Osteoblast (primary cell): ENCODE measurements around the gene BORCS8. TPM values are rescaled to one million over a fixed set of nuclear protein-coding genes. Genes with fewer than 3 reads are reported as not detected.

Experiments
- DNase-seq: peaks from one replicate; pipeline ENCODE4 v3.0.0; 2011; ENCODE audit warnings: low spot score, mixed read lengths; ENCODE audit not compliant: insufficient read length; ENCODE audit errors: missing footprints
- H2AFZ ChIP-seq: 2 replicates; pipeline ENCODE4 v1.6.0; 2011; ENCODE audit warnings: mild to moderate bottlenecking, low read length
- H3K27ac ChIP-seq: 2 replicates; pipeline ENCODE4 v1.5.1; 2011; ENCODE audit warnings: mild to moderate bottlenecking, low read depth, low read length, moderate library complexity
- H3K27me3 ChIP-seq: 2 replicates; pipeline ENCODE4 v1.6.0; 2012; ENCODE audit warnings: mild to moderate bottlenecking, control low read depth, inconsistent platforms, low read length, moderate library complexity; ENCODE audit not compliant: insufficient read depth
- H3K36me3 ChIP-seq: 2 replicates; pipeline ENCODE4 v1.5.1; 2011; ENCODE audit warnings: mild to moderate bottlenecking, low read length, control low read depth, moderate library complexity; ENCODE audit not compliant: insufficient read depth
- H3K4me1 ChIP-seq: 2 replicates; pipeline ENCODE4 v1.5.1; 2011; ENCODE audit warnings: mild to moderate bottlenecking, low read length, control low read depth, moderate library complexity; ENCODE audit not compliant: insufficient read depth
- H3K4me2 ChIP-seq: 2 replicates; pipeline ENCODE4 v1.6.0; 2011; ENCODE audit warnings: mild to moderate bottlenecking, low read length; ENCODE audit not compliant: insufficient read depth
- H3K4me3 ChIP-seq: fragments of 200-600 bp; sonication (generic); 3 replicates; pipeline ENCODE4 v1.5.1; 2012; ENCODE audit warnings: mild to moderate bottlenecking, low read length, inconsistent platforms; ENCODE audit not compliant: insufficient read depth
- H3K79me2 ChIP-seq: 2 replicates; pipeline ENCODE4 v1.6.0; 2012; ENCODE audit warnings: mild to moderate bottlenecking, low read length, control low read depth, inconsistent platforms; ENCODE audit not compliant: insufficient read depth
- H3K9me3 ChIP-seq: 2 replicates; pipeline ENCODE4 v1.5.1; 2011; ENCODE audit warnings: low read depth, low read length, control low read depth
- H4K20me1 ChIP-seq: 2 replicates; pipeline ENCODE4 v1.6.0; 2012; ENCODE audit warnings: mild to moderate bottlenecking, low read length, control low read depth; ENCODE audit not compliant: insufficient read depth
- total RNA-seq: library from RNA; depleted of rRNA; stranded (reverse); fragments of >200 nt; gene quantifications from 2 replicates; pipeline ENCODE4 v1.2.3, GENCODE V29; 2012
- TF ChIP-seq, protein P1 (sequence below): IDR thresholded peaks from 2 replicates; pipeline ENCODE4 v1.5.1; 2011; ENCODE audit warnings: mild to moderate bottlenecking, low read depth, low read length, moderate library complexity; ENCODE audit errors: extremely low read depth

BORCS8 gene
- total RNA-seq, 1 donor = 17.4 TPM

DNA sequence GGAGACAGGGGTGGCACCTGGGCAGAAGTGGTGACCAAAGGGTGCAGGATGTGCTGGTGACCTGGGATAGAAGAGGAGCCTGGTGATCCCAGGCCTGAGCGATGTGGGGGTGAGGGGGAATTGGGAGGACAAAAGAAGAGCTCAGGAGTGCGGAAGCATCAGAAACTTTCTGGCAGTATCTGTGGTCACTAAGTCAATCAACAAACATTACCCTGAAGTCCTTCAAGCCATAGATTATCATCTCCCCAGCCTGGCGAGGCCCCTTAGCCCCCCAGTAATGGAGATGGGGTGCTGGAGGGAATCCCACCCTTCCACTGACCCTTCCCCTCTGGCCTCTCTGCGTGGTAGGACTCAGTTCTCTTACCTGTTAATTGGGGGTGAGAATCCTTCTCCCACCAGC is 32.4 kb downstream of the BORCS8 start:
- H3K27ac ChIP-seq = no peak overlapping the region
- no peaks in the 10 kb centered on the region for H3K79me2 ChIP-seq
- no peaks in the 10 kb centered on the region for H3K36me3 ChIP-seq
- H4K20me1 ChIP-seq = no peaks in the 10 kb centered on the region
- no peak overlapping the region for H2AFZ ChIP-seq
- H3K4me2 ChIP-seq = no peak overlapping the region
- no peaks in the 10 kb centered on the region for H3K4me1 ChIP-seq
- H3K9me3 ChIP-seq = no peaks in the 10 kb centered on the region
- H3K4me3 ChIP-seq = no peak overlapping the region
- no peak for DNase-seq
- TF ChIP-seq, protein P1, sequence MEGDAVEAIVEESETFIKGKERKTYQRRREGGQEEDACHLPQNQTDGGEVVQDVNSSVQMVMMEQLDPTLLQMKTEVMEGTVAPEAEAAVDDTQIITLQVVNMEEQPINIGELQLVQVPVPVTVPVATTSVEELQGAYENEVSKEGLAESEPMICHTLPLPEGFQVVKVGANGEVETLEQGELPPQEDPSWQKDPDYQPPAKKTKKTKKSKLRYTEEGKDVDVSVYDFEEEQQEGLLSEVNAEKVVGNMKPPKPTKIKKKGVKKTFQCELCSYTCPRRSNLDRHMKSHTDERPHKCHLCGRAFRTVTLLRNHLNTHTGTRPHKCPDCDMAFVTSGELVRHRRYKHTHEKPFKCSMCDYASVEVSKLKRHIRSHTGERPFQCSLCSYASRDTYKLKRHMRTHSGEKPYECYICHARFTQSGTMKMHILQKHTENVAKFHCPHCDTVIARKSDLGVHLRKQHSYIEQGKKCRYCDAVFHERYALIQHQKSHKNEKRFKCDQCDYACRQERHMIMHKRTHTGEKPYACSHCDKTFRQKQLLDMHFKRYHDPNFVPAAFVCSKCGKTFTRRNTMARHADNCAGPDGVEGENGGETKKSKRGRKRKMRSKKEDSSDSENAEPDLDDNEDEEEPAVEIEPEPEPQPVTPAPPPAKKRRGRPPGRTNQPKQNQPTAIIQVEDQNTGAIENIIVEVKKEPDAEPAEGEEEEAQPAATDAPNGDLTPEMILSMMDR = no peak
- H3K27me3 ChIP-seq = no peaks in the 10 kb centered on the region

DNA sequence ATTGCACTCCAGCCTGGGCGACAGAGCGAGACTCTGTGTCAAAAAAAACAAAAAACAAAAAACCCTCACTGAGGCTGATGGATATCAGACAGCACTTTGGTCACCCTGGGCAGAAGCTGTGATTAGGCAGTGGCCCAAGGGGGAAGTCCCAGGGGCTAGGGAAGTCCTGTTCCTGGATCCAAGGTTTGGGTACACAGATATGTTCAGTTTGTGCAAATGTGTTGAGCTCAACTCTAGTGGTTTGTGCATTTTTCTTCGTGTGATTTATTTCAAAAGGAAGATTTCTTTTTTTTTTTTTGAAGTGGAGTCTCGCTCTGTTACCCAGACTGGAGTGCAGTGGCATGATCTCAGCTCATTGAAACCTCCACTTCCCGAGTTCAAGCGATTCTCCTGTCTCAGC is 34.1 kb downstream of the BORCS8 start:
- DNase-seq = no peak
- H3K4me3 ChIP-seq = no peak overlapping the region

DNA sequence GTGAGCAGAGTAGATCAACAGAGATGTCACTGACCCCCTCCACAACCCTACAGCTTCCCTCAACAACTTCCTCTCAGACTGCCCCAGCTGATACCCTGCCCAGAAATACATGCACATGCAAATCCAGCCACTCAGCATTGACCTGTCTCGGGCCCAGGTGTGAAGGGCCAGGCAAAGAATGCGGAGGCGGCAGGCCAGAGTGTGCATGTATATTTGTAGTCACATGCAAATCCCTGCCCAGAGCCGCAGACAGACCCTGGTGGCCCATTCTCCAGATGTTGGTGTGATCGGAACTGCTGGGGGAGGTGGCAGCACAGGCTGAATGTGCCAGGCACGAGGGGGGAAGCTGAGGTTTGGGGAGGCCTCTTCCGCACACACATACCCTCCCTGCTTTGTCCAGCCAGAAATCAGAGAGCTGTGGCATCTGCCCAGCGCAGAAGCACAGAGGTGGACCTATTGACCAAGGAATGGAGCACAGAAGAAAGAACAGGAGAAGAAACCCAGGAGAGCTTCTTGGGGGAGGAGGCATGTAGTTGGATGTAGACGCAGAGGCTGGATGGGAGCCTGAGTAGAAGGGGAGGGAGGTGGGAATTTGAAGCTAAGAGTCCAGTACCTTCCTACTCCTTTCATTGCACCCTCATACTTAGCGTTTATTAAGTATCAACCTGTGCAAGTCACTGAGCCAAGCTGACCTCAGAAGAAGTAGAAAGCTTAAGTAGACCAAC is 36.3 kb downstream of the BORCS8 start:
- TF ChIP-seq, protein P1 = no peak
- H3K36me3 ChIP-seq = no peaks in the 10 kb centered on the region

More for the DNA sequence above, 34.1 kb downstream of the BORCS8 start:
- H3K4me2 ChIP-seq = no peak overlapping the region
- no peaks in the 10 kb centered on the region for H3K27me3 ChIP-seq
- H4K20me1 ChIP-seq = no peaks in the 10 kb centered on the region
- H3K4me1 ChIP-seq = no peaks in the 10 kb centered on the region
- H3K36me3 ChIP-seq = no peaks in the 10 kb centered on the region
- no peaks in the 10 kb centered on the region for H3K79me2 ChIP-seq
- H3K9me3 ChIP-seq = no peaks in the 10 kb centered on the region
- no peak overlapping the region for H2AFZ ChIP-seq
- no peak overlapping the region for H3K27ac ChIP-seq
- TF ChIP-seq, protein P1 = no peak

DNA sequence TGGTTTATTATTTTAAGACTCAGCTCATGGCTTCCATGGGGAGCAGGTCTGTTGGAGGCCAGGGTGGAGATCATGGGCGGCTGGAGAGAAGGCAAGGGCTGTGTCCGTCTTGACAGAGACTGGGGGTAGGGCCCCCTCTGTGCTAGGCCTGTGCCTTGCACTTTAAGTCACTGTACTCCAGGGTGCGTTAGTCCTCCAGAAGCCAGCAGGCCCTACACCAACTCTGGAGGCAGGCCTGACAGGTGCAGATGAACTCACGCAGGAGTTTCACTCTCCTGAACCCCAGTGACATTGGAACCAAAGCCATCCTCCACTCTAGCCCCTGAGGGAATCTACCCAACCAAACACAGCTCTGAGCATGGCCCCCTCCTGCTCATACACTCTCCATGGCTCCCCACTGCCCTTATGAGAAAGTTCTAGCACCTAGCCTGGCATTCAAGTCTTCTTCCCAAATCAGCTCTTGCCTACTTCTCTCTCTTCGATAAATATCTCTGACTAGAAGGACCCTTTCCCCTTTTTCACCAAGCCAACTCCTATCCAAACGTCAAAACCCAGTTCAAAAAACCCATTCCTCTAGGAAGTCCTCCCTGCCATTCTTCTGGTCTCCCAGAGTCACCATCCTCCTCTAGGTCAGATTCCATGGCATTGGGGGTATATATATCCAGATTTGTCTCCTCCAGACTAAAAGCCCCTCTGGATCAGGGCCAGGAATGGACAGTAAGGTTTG is 37.0 kb downstream of the BORCS8 start:
- no peak for DNase-seq
- Histone ChIP-seq H3K36me3 (no peaks in the 10 kb centered on the region), H4K20me1 (no peaks in the 10 kb centered on the region), H3K4me3 (no peak overlapping the region), H3K4me1 (no peaks in the 10 kb centered on the region), H3K79me2 (no peaks in the 10 kb centered on the region), H3K27ac (no peak overlapping the region), H3K4me2 (no peak overlapping the region), H3K9me3 (no peaks in the 10 kb centered on the region), H2AFZ (no peak overlapping the region), H3K27me3 (no peaks in the 10 kb centered on the region)
- TF ChIP-seq, protein P1 = no peak

More for the DNA sequence above, 36.3 kb downstream of the BORCS8 start:
- Histone ChIP-seq H3K4me3 (no peak overlapping the region), H3K4me2 (no peak overlapping the region), H3K27me3 (no peaks in the 10 kb centered on the region), H3K9me3 (no peaks in the 10 kb centered on the region), H3K4me1 (no peaks in the 10 kb centered on the region), H3K27ac (no peak overlapping the region), H4K20me1 (no peaks in the 10 kb centered on the region), H3K79me2 (no peaks in the 10 kb centered on the region), H2AFZ (no peak overlapping the region)
- no peak for DNase-seq
